ENCODE results near the gene MON1B.
A peak's percentile ranks its signal among the peaks of the same experiment; 100 is the strongest.

DNA sequence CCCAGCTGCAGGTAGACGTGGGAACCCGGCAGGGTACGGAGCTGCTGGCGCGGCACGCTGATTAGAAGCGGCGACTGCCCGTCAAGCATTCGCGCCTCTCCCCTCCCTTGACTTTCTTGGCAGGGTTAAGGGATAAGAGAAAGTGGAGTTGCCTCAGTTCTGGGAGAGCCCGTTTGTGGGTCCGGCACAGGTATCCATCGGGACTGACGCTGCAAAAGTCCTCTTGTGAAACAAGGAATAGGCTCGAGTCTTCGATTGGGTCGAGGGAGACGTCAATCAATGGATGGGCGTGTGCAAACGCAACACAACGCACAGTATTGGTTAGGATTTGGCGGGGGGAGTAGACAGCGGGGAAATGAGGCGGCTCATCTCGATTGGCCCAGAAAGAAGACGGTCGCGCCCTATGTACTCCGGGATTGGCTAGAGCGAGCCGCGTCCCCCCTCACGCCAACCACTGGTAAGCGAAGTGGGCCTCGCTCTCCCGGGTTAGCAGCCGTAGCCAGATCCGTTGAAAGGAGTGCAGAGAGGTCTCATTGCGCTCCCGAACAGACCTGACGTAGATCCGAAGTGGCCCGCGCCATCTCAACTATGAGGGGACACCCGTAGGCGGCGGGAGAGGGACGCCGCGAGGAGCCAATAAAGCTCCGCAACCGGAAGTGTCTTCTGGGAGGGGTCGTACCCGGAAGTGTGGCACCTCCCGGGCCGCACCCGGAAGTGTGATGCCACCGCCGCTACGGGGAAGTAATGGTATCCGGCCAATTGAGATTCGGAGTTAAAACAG lies at the start of gene MON1B:
- TF ChIP-seq, protein P1, sequence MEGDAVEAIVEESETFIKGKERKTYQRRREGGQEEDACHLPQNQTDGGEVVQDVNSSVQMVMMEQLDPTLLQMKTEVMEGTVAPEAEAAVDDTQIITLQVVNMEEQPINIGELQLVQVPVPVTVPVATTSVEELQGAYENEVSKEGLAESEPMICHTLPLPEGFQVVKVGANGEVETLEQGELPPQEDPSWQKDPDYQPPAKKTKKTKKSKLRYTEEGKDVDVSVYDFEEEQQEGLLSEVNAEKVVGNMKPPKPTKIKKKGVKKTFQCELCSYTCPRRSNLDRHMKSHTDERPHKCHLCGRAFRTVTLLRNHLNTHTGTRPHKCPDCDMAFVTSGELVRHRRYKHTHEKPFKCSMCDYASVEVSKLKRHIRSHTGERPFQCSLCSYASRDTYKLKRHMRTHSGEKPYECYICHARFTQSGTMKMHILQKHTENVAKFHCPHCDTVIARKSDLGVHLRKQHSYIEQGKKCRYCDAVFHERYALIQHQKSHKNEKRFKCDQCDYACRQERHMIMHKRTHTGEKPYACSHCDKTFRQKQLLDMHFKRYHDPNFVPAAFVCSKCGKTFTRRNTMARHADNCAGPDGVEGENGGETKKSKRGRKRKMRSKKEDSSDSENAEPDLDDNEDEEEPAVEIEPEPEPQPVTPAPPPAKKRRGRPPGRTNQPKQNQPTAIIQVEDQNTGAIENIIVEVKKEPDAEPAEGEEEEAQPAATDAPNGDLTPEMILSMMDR (IDR thresholded peaks at IDR 0.05 in 2 of 3, conservative IDR thresholded peaks at IDR 0.05 in 1 of 3; ENCODE audit: control insufficient read depth in 2 of 3, extremely low read depth in 1 of 3, insufficient read depth in 1 of 3, low read depth in 3 of 3, low read length in 3 of 3): no peak
- no peak for TF ChIP-seq SMC3 (IDR thresholded peaks at IDR 0.05; ENCODE audit: borderline replicate concordance, low read length)
- TF ChIP-seq SUZ12 (IDR thresholded peaks at IDR 0.05; ENCODE audit: unreplicated experiment): no peak
- peak; percentile 86 for TF ChIP-seq CREB1 (IDR thresholded peaks at IDR 0.05; ENCODE audit: low read depth)

All from GM12878 (cell line).